Prostate gland (tissue), 1 donor: ENCODE data around the gene NRSN2.

Source experiments
- POLR2A ChIP-seq: fragments of 450-650 bp; IDR thresholded peaks from one replicate; pipeline ENCODE4 v1.6.1; 2016; ENCODE audit warnings: antibody characterized with exemption, mild to moderate bottlenecking
- POLR2AphosphoS5 ChIP-seq: sonication (generic); formaldehyde crosslinking; IDR thresholded peaks from one replicate; pipeline ENCODE4 v1.6.1; 2017; ENCODE audit warnings: antibody characterized with exemption

DNA sequence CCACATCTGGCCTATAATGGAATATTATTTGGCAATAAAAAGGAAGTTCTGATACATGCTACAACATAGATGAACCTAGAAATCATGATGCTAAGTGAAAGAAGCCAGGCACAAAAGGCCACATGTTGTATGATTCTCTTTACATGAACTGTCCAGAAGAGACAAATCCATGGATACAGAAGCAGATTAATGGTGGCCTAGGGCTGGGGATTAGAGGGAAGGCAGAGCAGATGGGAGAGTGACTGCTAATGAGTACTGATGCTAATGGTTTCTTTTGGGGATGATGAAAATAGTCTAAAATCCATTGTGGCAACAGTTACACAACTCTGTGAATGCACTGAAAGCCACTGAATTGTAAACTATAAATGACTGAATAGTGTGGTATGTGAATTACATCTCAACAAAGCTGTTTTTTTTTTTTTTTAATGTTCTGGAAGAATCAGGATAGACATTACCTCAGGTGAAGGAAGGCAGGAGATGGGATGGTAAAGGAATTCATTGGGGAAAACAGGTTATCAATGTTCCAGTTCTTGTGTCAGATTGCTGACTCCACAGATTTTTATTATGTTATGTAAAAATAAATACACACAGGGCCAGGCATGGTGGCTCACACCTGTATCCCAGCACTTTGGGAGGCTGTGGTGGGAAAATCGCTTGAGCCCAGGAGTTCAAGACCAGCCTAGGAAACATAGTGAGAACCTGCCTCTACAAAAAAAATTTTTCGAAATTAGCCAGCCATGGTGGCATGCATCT, 30.4 kb upstream of the NRSN2 start:
- TF ChIP-seq POLR2AphosphoS5 (no peak), POLR2A (no peak)
